HG02943 (cell line): ENCODE results near the gene ATP1A2.

Experiments
- ATAC-seq: cut with Tn5 transposase; IDR thresholded peaks from one replicate; pipeline ENCODE4 v1.9.1; 2021; ENCODE audit warnings: mild to moderate bottlenecking, low read depth, moderate library complexity; ENCODE audit not compliant: unreplicated experiment

Gene ATP1A2

DNA sequence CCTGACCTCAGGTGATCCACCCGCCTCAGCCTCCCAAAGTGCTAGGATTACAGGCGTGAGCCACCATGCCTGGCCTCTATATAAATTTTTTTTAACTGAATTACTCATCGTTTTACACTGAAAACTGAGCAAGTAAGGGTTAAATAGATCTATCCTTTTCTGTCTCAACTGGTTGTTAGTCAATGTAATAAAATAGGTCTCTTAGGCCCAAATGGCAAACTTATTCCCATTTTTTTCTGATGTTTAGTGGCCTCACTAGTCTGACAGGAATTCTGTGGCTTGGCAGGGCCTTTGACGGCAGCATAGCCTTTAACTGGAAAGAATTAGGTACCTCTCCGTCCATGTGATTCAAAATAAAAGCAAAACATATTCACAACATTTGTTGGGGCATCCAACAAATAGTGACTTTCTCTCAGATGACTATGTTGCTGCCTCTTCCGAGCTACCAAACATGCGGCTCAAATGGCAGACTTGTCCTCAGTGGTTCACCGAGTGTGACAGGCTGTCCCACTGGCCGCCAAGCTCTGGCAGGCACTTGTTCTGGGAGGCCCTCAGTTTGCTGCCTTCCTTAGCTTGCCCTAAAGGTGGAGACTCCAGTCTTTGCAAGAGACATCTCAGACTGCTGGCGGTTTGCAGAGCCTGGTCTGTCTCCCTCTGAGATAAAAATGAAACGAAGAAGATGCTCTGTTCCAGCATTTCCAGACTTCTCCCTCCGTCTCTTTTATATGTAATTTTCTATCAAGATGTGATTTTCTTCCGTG is 53.2 kb downstream of the ATP1A2 start:
- ATAC-seq, result no peak

DNA sequence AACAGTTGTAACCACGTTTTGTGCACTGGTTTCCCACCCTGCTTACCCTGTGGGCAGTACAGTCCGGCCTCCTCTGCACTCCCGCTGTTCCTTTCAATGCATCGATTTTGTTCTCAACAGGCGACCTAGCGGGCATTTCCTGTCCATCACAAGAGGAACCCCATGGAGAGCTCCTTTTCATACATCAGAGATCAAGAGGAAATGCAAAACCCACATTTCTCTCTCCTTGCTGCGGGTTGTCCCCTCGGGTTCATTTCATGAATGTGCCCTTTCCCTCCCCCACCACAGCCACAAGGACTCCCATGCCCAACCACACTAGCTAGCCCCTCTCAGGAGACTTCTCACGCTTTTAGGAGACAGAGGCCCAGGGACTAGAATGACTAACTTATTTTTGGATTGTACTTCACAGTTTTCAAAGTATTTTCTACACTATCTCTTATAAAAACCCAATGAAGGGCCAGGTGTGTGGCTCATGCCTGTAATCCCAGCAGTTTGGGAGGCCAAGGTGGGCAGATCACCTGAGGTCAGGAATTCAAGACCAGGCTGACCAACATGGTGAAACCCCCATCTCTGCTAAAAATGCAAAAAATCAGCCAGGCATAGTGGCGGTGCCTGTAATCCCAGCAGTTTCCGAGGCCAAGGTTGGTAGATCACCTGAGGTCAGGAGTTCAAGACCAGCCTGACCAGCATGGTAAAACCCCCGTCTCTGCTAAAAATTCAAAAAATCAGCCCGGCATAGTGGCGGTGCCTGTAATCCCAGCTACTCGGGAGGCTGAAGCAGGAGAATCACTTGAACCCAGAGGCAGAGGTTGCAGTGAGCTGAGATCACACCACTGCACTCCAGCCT is 54.2 kb downstream of the ATP1A2 start:
- ATAC-seq, result no peak

- no peak for ATAC-seq
Measured at GRCh38 chr1:160171354-160171753, 55.8 kb downstream of the ATP1A2 start.

DNA sequence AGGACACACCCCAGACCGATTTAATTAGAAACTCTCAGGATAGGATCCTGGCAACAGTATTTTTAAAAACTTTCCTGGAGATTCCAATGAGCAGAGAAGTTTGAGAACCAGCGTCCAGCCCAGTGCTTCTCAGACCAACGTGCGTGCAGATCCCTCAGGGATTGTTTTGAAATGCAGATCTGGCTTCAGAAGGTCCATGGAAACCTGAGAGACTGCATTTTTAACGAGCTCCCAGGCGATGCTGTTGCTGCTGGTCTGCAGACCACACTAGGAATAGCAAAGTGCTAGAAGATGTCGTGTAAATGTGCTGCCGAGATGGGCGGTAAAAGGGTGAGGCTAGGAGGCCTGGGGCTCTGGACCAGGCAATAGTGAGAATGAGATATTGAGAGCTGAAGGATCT is 56.4 kb downstream of the ATP1A2 start:
- no peak for ATAC-seq

DNA sequence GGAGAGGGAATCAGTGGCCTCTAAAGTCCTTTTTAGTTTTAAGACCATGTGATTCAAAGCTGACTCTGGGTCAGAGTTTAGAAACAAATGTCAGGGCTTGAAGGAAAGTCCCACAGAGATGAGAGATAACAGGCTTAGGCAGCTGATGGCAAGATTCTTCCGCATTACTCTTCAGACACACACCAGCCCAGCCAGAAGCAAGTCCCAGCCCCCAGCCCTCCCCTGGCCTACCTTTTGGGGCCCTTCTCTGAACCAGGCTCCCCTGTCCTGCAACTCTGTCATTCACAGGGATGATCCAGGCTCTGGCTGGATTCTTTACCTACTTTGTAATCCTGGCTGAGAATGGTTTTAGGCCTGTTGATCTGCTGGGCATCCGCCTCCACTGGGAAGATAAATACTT is 61.7 kb downstream of the ATP1A2 start:
- ATAC-seq, result no peak

- ATAC-seq, result no peak
Measured at GRCh38 chr1:160177667-160178066, 62.1 kb downstream of the ATP1A2 start.

DNA sequence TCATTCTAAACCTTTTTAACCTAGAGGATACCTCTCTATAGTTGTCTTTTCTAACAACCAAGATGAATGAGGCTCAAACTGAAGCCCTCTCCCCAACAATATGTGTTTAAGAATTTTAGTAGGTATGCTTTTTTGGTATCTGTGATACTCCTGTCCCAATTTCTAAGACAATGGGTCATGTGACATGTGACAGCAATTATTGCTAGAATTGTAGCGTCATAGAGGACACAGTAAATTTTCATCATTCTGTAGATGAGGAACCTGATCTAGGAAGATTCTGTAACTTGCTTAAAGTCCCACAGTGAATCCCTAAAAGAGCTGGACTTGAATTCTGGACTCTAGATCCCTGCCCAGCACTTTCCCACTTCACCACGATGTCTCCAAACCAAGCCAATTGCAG is 63.2 kb downstream of the ATP1A2 start:
- ATAC-seq, result no peak

DNA sequence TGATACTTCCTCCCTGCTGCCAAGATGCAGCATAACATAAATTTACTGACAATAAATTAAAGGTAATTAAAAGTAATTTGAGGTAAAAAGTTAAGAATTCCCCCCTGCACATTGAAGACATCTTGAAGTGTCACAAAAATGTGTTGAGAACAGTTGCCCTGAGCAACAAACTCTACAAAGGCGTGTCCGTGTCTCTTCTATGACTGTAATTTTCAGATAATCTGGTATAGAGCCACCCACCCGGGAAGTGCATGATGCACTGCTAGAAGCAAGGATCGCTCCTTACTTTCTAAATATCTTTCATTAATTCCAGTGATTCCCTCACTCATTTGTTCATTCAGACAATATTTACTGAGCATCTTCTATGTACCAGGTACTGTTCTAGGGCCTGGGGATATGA is 63.8 kb downstream of the ATP1A2 start:
- no peak for ATAC-seq

DNA sequence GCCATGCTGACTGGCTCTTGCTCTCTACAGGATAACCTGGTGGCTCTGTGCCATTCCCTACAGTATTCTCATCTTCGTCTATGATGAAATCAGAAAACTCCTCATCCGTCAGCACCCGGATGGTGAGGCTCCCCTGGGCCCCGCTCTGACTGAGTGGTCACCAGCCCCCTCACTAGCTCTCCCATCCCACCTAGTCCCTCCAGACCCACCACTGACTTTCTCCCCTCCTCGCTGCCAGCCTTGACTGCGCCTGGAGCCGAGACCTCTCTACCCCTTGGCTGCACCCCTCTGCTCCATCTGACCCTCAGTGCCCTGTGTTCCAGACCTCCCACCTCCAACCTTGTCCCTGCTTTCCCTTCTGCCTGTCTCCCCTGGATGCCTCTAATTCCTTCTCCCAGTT is 70.7 kb downstream of the ATP1A2 start:
- ATAC-seq, result no peak

DNA sequence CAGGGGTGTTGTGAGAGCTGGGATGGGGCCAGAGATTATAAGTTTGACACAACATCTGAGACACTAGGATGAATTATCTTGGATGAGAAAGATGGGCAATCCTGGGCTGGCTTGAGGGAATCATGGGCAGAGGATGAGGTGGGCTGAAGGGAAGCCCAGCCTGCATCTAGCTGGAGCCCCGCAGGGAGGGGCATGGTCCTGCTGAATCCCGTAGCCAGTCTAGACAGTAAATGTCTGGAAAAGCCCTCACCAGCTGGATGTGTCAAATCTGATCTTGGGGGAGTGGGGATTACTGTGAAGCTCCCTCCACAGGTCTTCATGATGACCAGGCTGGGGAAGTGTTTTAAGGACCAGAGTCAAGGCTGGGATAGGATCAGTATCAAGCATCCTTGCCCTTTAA is 71.2 kb downstream of the ATP1A2 start:
- ATAC-seq, result no peak

- ATAC-seq, result no peak
Measured at GRCh38 chr1:160187407-160187806, 71.8 kb downstream of the ATP1A2 start.

DNA sequence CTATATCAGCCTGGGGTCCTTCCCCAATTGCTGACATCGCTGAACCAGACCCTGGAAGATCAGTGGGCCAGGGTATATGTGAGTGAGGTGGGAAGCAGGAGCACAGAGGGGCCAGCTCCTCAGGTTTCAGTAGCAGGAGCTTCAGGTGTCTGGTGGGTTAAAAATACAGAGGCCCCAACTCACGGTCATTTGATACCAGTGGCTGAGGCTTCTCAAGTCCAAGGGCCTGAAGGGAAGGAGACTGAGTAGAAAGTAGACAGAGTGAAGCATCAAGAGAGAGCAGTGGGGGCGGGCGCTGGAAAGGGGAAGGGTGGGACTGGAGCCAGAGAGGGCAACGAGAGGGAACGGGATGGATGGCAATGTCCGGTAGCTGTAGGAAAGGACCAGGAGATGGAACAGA is 72.8 kb downstream of the ATP1A2 start:
- ATAC-seq, result no peak

DNA sequence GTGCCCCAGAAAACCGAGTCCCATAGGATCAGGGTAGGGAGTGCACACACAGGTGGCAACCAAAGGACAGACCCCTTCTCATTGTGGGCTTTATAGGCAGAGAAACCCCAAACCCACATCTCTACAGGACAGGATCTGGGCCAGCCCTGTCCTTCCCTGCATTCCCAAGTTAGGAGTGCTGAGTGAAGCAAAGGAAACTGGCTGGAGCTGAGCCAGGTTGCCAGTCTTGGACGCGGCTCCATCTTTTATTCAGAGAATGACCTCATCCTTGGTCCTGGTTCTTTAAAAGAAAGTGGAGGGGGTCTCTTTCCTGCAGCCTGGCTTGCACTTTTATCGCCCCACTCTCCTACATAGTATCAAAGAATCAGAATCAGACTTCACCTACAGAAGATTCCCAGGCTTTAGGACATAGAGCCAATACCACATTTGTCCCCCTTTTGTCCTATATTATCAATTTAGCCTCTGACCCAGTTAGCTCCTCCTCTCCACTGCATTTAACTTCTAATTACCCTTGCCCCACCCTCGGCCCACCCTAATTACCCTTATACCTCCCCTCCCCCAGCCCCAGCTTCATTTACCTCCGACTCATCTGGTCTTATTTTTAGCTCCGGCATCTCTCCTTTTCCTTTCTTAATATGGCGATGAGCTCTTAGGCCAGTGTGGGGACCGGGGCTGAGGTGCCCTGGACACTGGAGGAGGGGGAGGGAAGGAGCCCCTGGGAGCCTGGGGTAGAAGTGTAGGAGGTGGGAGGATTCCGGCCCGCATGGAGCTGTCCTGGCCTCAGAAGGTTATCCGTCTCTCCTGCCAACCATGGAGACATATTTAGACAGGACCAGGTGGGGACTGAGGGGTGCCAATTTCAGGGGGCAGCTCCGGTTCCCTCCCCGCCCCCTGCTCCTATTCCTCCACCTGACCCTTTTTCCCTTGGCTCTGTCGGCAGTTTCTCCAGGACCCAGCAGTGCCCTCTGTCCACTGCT is 74.4 kb downstream of the ATP1A2 start, which contains the start of gene CASQ1:
Gene CASQ1 (plus strand): TSS at position 927 of the 977 bp plus-strand sequence. CDS start 177 bp downstream, outside the sequence.
- ATAC-seq, result no peak

GRCh38 chr1:160191756-160192155 is 76.2 kb downstream of the ATP1A2 start:
- no peak for ATAC-seq

GRCh38 chr1:160192234-160192633 is 76.7 kb downstream of the ATP1A2 start:
- ATAC-seq, result no peak
